ENCODE data around the gene KSR1.

KSR1 gene

GRCh38 chr17:27475070-27475673, 18.9 kb downstream of the KSR1 start:
- no peak for DNase-seq

GRCh38 chr17:27475981-27476895, 20.0 kb downstream of the KSR1 start:
- no peak for DNase-seq

DNA sequence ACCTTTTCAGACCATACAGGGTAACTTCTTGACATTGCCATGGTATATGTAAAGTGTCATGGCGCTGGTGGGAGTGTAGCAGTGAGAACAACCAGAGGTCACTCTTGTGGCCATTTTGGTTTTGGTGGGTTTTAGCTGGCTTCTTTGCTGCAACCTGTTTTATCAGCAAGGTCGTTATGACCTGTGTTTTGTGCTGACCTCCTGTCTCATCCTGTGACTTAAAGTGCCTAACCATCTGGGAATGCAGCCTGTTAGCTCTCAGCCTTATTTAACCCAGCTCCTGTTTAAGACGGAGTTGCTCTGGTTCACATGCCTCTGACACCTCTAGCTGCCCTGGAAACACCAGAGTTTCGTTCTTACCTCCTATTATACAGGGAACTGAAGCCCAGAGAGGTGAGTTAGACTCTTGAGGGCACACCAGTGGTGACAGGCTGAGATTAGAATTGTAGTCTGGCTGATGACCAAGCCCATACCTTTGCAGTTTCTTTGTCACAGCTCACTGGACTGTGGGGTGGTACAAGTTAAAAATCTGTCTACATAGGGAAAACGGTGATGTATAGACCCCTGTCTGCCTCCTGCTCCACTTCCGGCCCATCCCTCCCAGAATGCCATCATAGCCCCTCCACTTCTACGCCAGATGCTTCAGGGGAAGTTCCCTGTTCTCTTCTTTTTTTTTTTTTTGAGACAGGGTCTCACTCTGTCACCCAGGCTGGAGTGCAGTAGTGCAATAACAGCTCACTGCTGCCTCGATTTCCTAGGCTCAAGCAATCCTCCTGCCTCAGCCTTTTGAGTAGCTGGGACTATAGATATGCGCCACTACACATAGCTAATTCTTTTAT, 21.0 kb downstream of the KSR1 start:
- no peak for DNase-seq

GRCh38 chr17:27477971-27478684, 21.9 kb downstream of the KSR1 start:
- DNase-seq, result no peak

DNA sequence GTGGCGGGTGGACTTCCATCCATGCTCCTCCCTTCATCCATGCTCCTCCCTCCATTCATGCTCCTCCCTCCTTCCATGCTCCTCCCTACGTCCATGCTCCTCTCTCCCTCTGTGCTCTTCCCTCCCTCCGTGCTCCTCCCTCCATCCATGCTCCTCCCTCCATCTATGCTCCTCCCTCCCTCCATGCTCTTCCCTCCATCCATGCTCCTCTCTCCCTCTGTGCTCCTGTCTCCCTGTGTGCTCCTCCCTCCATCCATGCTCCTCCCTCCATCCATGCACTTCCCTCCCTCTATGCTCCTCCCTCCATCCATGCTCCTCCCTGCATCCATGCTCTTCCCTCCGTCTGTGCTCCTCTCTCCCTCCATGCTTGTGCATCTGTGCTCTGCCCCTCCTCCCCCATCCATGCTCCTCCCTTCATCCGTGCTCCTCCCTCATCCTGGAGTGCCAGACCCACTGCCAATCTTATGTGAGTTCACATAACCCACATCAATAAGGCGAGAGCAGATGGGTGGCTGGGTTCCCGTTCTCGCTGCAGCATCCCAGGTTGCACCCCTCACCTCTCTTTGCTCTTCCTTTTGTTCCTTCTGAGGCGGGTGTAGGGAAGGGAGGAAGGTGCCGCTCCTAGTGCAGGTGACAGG, 22.8 kb downstream of the KSR1 start:
- DNase-seq, result no peak

DNA sequence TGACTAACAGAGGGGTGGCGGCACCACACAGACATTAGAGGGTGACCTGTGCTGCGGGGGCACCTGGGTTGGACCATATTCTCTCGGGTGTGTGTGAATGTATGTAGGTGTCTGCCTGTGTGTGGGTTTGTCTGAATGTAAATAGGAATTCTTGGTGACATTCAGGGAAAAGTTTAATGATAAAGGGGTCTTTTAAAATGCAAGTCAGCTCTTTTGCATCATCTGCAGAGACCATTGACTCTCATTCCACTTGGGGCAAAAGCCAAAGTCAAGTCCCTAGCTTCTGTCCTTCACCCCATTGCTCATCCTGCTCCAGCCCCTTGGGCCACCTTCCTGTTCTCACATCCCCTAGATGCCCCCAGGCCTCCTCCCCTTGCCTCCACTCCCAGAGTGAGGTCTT, 23.6 kb downstream of the KSR1 start:
- DNase-seq, result no peak

- DNase-seq, result no peak
Measured at GRCh38 chr17:27480699-27481098, 24.5 kb downstream of the KSR1 start.

DNA sequence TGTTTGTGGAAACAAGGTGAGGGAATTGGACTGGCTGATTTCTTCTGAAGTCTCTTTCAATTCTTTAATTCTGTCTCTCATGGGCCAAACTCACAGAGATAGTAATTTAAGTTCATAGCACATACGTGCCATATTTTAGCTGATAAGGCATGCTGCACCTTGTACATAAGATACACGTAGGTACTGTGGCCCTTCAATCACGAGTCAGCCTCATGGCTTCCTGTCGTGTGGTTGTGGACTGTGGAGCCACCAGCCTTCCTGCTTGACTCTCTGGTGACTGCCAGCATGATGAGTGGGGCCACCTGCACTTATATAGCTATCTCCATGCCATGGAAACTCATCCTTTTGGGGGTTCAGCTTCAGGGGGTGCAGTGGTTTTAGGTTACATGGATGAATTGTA, 25.1 kb downstream of the KSR1 start:
- DNase-seq, result no peak

- DNase-seq, result no peak
Measured at GRCh38 chr17:27485125-27485524, 28.9 kb downstream of the KSR1 start.

DNA sequence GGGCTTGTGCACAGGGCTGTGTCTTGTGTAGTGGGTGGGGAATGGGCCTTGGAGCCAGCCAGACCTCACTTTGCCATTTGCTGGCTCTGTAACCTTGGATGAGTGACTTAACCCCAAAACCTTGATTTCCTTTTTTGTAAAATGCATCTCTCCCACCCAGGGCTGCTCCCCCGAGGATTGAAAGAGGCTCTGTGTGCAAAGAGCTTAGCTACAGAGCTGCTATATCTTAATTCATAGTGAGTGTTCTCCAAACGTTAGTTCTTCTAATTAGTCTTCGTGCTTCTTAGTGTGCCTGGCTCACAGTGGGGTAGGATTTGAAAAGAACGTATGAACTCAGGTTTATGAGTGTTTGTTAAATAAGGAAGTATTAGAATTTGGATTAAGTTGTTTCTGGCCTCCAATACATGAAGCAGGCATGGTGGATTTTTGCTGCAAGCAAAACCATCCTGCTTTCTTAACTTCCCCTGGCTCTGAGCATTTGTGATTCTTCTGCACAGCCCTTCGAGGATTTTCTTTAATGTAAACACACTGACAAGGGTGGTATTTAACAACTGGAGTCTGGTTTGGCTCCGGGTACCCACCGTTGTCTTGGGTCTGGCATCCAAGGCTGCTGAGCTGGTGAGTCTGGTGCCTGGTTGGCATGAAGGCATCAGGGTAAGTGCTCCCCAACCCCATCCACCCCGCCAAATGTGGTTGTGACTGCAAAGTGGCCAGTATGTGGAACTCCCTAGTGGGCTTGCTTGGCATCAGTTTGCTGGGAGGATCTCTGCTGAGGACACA, 29.7 kb downstream of the KSR1 start:
- no peak for DNase-seq

- DNase-seq, result no peak
Measured at GRCh38 chr17:27486741-27487140, 30.5 kb downstream of the KSR1 start.

DNA sequence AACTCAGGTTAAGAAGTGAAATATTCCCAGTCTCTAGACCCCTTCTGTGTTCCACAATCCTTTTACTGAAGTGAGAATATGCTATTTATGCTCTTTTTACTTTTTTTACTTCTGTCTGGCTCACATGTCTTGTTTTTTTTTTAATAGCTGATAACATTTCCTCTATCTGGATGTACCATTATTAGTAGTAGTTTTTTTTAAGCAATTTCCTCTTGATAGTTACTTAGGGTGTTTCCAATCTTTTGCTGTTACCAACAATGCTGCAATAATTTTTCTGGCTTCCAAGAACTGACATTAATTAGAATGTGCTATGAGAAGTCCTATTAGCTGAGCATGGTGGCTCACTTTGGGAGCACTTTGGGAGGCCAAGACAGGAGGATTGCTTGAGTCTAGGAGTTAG, 32.0 kb downstream of the KSR1 start:
- DNase-seq, result no peak

DNA sequence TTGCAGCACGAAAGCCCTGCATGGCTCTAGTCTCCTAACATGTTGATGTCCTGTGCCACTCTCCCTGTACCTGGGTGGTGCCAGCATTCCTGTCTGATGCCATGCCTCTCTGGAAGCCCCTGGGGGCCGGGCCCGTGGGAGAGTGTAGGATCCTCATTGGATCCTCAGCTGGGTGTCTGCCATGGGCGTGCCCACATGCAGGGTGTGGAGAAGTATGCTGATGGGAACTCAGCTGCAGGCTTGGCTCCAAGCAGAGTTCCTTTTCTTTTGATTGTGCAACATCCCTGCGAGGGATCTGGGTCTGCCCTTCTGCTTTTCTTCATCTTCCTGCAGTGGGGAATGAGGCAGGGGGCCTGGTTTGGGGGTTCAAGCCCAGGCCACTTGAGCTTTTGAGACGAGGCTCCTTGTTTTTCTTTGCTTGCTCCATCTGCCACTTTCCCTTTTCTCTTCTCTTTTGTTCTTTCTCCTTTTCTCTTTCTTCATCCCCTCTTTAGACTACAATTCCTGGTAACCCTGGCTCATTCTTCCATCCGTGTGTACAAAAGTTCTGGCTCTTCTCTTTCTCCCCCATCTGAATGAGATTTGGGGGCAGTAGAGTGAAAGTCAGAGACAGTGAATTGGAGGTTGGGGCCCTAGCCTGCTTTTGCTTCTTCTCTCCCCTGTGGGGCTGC, 32.9 kb downstream of the KSR1 start:
- DNase-seq, result no peak

DNA sequence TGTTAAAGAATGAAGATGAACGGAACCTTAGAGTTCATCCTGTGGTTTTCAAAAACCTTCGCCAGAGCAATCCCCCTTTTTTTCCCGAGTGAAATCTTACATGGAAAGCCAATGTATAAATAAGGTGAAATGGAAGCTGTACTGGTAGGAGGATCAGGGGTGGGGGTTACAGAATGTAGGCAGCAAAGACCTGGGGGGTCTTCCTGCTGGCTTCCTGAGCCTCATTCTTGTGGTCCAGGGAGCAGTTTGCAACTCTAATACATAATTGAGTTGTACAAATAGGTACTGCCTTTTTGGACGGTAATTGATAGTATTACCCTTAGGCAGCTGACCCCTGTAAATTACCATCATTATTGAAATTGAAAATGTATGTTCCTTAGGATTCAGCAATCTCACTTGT, 34.1 kb downstream of the KSR1 start:
- no peak for DNase-seq

DNA sequence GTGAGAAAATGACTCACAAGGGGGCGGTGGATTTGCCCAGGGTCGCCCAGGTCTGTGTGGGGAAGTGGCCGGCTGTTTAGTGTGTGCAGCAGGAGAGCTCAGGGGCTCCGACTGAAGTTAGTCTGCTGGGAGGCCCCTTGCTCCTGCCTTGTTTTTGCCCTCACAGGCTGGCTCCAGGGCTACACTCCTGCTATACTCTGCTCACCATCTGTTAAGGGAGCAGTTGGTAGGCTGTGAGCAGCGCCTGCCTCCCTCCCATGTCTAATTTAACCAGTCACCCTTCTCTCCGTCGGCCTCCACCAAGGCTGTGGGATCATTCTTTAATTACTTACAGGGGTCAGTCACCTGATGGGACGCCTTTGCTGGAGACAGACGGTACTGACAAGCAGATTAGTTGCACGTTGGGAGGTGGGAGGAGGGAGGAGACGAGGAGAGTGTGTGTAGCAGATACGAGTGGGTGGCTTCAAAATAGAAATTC, 35.5 kb downstream of the KSR1 start:
- DNase-seq, result no peak

GRCh38 chr17:27492470-27492869, 36.2 kb downstream of the KSR1 start:
- DNase-seq, result no peak

DNA sequence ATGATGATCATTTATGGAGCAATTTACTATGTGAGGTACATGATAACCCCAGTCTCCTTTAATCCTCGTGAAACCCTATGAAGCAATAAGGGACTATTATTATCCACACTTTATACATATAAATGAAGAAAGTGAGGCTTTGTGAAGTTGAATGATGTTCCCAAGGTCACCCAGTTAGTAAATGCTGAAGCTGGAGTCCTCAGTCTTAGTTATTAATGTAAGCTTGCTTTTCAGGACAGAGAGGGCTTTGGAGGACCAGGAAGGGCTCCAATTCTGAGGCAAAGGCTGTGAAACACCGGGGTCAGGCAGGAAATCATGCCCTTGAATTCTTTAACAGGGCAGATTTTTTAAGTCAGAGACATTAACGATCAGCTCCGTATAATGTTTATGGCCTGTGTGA, 36.8 kb downstream of the KSR1 start:
- no peak for DNase-seq

- DNase-seq, result peak; percentile 68
Measured at GRCh38 chr17:27494192-27495091, 38.2 kb downstream of the KSR1 start.

- DNase-seq, result no peak
Measured at GRCh38 chr17:27495460-27495859, 39.2 kb downstream of the KSR1 start.

GRCh38 chr17:27496005-27496404, 39.8 kb downstream of the KSR1 start:
- DNase-seq, result no peak
